ENCODE results near the gene IGFN1. TPM values are rescaled to one million over a fixed set of nuclear protein-coding genes. Genes with fewer than 3 reads are reported as not detected.

Gene IGFN1
- total and polyA plus RNA-seq, 10 of the 15 experiments (the other 5 are each of a cell fraction or from before 2014, with no cell fraction given): not detected

DNA sequence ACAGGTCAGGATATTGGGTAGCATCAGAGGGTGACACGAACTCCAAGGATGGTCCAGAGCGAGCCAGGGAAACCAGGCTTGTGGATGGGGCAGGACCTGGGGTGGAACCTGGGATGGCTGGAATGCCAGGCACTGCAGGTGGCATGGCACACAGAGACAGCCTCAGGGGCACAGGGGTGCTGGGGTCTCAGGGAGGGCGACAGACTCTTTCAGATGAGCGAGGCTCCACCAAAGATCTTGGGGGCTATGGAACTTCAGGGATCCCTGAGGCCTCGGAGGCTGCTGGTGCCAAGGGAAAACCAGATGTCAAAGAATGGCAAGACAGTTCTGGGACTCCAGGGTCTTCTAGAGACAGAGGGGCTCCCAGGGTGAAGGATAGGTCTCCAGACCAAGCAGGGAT is 21.4 kb downstream of the IGFN1 start:
- ATAC-seq (no peak), DNase-seq (ENCODE audit: low read depth, low spot score) (no peak), FAIRE-seq (no peak)
- Histone ChIP-seq H3K27me3 (replicated peaks in 1 of 2; ENCODE audit: control insufficient read depth in 2 of 2, insufficient read depth in 2 of 2, low read length in 1 of 2) (peaks cover 0 to 1% of the 10 kb centered on the region in 2 experiments; a peak in 1 of 4 replicates), H3K4me3 (no peak overlapping the region), H3K4me1 (ENCODE audit: control insufficient read depth, insufficient read depth, low read length) (no peaks in the 10 kb centered on the region), H3K27ac (ENCODE audit: control insufficient read depth, insufficient read depth) (no peak overlapping the region), H4K20me1 (ENCODE audit: control insufficient read depth, insufficient read depth) (no peaks in the 10 kb centered on the region), H3K9me3 (replicated peaks; ENCODE audit: control insufficient read depth, insufficient read depth, low read length) (no peaks in the 10 kb centered on the region), H2AFZ (ENCODE audit: control insufficient read depth, low read depth, low read length) (no peak overlapping the region), H3K4me2 (ENCODE audit: control insufficient read depth, insufficient read depth) (no peak overlapping the region), H3K9ac (ENCODE audit: control insufficient read depth, insufficient read depth, low read length) (no peak overlapping the region), H3K36me3 (ENCODE audit: control insufficient read depth in 2 of 2, insufficient read depth in 2 of 2, low read length in 1 of 2) (no peaks in the 10 kb centered on the region), H3K79me2 (ENCODE audit: control insufficient read depth, insufficient read depth, low read length) (no peaks in the 10 kb centered on the region)
- TF ChIP-seq GABPA (IDR thresholded peaks at IDR 0.05; ENCODE audit: low read depth) (no peak), HDGF (IDR thresholded peaks at IDR 0.05) (no peak), RUNX3 (IDR thresholded peaks at IDR 0.05; ENCODE audit: low read length) (no peak), NRF1 (conservative IDR thresholded peaks at IDR 0.05; ENCODE audit: low read depth, low read length) (no peak), RCOR1 (conservative IDR thresholded peaks at IDR 0.05; ENCODE audit: low read depth, low read length) (no peak), SP1 (IDR thresholded peaks at IDR 0.05; ENCODE audit: low read depth, low read length) (no peak), RAD21 (IDR thresholded peaks at IDR 0.05; ENCODE audit: insufficient read depth, low read depth, low read length) (no peak)
- TF ChIP-seq, protein P1, sequence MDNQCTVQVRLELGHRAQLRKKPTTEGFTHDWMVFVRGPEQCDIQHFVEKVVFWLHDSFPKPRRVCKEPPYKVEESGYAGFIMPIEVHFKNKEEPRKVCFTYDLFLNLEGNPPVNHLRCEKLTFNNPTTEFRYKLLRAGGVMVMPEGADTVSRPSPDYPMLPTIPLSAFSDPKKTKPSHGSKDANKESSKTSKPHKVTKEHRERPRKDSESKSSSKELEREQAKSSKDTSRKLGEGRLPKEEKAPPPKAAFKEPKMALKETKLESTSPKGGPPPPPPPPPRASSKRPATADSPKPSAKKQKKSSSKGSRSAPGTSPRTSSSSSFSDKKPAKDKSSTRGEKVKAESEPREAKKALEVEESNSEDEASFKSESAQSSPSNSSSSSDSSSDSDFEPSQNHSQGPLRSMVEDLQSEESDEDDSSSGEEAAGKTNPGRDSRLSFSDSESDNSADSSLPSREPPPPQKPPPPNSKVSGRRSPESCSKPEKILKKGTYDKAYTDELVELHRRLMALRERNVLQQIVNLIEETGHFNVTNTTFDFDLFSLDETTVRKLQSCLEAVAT (IDR thresholded peaks at IDR 0.05): no peak
- TF ChIP-seq, protein P2, sequence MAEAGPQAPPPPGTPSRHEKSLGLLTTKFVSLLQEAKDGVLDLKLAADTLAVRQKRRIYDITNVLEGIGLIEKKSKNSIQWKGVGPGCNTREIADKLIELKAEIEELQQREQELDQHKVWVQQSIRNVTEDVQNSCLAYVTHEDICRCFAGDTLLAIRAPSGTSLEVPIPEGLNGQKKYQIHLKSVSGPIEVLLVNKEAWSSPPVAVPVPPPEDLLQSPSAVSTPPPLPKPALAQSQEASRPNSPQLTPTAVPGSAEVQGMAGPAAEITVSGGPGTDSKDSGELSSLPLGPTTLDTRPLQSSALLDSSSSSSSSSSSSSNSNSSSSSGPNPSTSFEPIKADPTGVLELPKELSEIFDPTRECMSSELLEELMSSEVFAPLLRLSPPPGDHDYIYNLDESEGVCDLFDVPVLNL (IDR thresholded peaks at IDR 0.05; ENCODE audit: low read depth, low read length): no peak
- ChIA-PET RAD21 (ENCODE audit: unreplicated experiment) (no interaction called here), SMC1A (ENCODE audit: uncharacterized antibody, unreplicated experiment) (no interaction called here), POLR2A (no interaction called here), CTCF (no interaction called here)
- 0% methylated on average over 5 of the region's 5 CpGs for WGBS (ENCODE audit: insufficient coverage, insufficient replicate concordance, low lambda C conversion rate, missing lambda C conversion rate)
- in situ Hi-C loops (cut with MboI): no loop called here
- intact Hi-C loops (cut with micrococcal nuclease; ENCODE audit: unreplicated experiment): no loop called here
- no TSS peak for BruUV-seq (replicated peaks)

Data from GM12878 (cell line).